Activated T-cell treated with anti-CD3 and anti-CD28 coated beads, Interleukin-2, amount 50 U/mL, for 72 hours (primary cell): ENCODE data around the gene HDDC2. TPM values are rescaled to one million over a fixed set of nuclear protein-coding genes. Genes with fewer than 3 reads are reported as not detected.

Source experiments
- ATAC-seq, 2 donors: fragments of 150-1000 bp; cut with Tn5 transposase; replicated peaks in 1 of 2; 2 replicates each; pipeline ENCODE4 v1.10.0; 2021; ENCODE audit warnings: moderate library complexity in 2 of 2, mild to moderate bottlenecking in 1 of 2
- DNase-seq, 2 donors: peaks; one replicate each; pipeline ENCODE4 v3.0.0; 2021 to 2022; ENCODE audit warnings: mixed read lengths in 1 of 2
- H3K27ac Mint-ChIP-seq: one replicate; pipeline ENCODE4 v1.8.0; 2022; ENCODE audit warnings: mild to moderate bottlenecking, moderate library complexity, mixed read lengths
- H3K27me3 Mint-ChIP-seq: one replicate; pipeline ENCODE4 v1.8.0; 2022; ENCODE audit warnings: low read depth, mixed read lengths
- H3K36me3 Mint-ChIP-seq, 2 donors: one replicate each; pipeline ENCODE4 v1.8.0; 2022; ENCODE audit warnings: mixed read lengths in 2 of 2, mild to moderate bottlenecking in 1 of 2; ENCODE audit not compliant: insufficient read depth in 2 of 2
- H3K4me1 Mint-ChIP-seq: one replicate; pipeline ENCODE4 v1.8.0; 2022; ENCODE audit warnings: low read depth, mixed read lengths
- H3K4me3 Mint-ChIP-seq, 2 donors: one replicate each; pipeline ENCODE4 v1.8.0; 2022; ENCODE audit warnings: mild to moderate bottlenecking in 2 of 2, mixed read lengths in 2 of 2, moderate library complexity in 2 of 2
- H3K9me3 Mint-ChIP-seq, 2 donors: one replicate each; pipeline ENCODE4 v1.8.0; 2022; ENCODE audit warnings: mixed read lengths in 2 of 2
- total RNA-seq, 2 donors: library from RNA; stranded (reverse); gene quantifications; one replicate each; pipeline ENCODE4 v1.2.3, GENCODE V29; 2022

HDDC2 gene, protein sequence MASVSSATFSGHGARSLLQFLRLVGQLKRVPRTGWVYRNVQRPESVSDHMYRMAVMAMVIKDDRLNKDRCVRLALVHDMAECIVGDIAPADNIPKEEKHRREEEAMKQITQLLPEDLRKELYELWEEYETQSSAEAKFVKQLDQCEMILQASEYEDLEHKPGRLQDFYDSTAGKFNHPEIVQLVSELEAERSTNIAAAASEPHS
- total RNA-seq, result 10 to 100 TPM; 68.8 to 92.4 TPM

DNA sequence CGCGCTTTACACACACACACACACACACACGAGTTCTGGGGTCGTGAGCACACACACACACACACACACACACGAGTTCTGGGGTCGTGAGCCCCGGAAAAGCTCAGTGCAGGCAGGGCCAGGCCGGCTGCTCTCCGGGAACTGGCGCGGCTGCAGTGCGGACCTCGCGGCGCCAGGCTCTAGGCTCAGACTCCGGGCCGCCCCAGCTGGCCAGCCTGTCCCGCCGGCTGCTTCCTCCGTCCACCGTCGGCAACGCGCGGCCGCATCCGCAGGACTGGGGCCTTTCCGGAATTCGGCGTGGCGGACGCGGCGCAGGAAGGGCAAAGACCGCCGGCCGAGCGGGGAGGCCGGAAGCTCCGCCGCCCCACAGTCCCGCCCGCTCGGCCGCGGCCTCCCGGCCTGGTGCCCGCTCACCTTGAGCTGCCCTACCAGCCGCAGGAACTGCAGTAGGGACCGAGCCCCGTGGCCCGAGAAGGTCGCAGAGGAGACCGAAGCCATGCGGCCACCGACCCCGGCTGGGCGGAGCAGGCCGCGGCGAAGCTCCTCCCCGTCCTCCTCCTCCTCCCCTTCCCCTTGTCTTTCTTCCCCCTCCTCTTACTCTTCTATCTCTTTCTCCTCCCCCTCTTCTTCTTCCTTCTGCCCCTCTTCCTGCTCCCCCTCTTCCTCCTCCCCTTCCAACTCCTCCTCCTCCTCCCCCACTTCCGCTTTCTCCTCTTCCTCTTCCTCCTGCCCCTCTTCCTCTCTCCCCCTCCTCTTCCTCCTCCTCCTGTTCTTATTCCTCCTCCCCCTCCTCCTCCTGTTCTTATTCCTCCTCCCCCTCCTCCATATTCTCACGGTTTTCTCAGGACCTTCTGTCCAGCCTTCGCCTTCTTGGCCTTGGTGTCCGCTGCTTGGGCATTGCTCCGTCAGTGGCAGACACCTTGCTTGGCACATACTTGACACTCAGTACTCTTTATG, at the start of gene HDDC2:
Gene HDDC2 (minus strand): TSS at position 533 of the 957 bp plus-strand sequence. CDS start 35 bp downstream, at position 498.
- DNase-seq (peak; percentile 61 to 75), ATAC-seq (peak; percentile 82 to 90)
- H3K9me3 Mint-ChIP-seq, result peaks cover 2% of the 10 kb centered on the region in 2 donors
- peak within 1 kb of the TSS; percentile 89 to 98 for H3K4me3 Mint-ChIP-seq
- H3K4me1 Mint-ChIP-seq, result peaks cover 54% of the 10 kb centered on the region
- peaks cover 15 to 36% of the 10 kb centered on the region in 2 donors for H3K36me3 Mint-ChIP-seq
- no peaks in the 10 kb centered on the region for H3K27me3 Mint-ChIP-seq
- H3K27ac Mint-ChIP-seq, result peak within 1 kb of the TSS; percentile 98

DNA sequence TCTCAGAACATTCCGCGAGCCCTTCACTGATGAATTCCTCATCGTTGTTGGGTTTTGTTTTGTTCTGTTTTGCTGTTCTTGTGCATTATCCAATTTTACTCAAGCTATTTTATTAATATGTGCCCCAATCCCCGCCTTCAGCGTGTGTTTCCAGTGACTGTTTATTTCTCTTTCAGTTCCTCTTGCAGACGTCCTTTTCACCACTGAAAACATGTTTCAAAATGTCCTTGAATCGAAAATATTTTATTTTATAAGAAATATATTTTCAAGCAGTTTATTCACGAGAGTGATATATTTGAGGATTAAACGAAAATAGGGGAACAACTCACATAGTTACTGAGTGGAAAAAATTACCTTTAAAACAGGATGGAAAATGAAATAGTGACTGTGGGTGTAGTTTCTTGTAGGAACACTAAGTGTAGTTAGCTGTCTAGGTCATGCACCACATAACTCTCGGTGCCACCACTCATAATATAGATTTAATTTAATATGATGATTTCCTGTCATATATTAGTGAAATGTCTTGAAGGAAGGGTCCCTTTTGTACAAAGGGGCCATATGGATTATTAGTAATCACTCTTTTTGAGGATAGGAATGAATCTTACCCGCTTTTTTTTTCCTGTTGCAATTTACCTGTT, 45.3 kb upstream of the HDDC2 start:
- no peaks in the 10 kb centered on the region for H3K4me1 Mint-ChIP-seq
- ATAC-seq, result no peak
- H3K36me3 Mint-ChIP-seq, result no peaks in the 10 kb centered on the region
- H3K27ac Mint-ChIP-seq, result no peak overlapping the region
- DNase-seq, result no peak
- H3K27me3 Mint-ChIP-seq, result no peaks in the 10 kb centered on the region
- H3K9me3 Mint-ChIP-seq, result no peaks in the 10 kb centered on the region
- H3K4me3 Mint-ChIP-seq, result no peak overlapping the region

DNA sequence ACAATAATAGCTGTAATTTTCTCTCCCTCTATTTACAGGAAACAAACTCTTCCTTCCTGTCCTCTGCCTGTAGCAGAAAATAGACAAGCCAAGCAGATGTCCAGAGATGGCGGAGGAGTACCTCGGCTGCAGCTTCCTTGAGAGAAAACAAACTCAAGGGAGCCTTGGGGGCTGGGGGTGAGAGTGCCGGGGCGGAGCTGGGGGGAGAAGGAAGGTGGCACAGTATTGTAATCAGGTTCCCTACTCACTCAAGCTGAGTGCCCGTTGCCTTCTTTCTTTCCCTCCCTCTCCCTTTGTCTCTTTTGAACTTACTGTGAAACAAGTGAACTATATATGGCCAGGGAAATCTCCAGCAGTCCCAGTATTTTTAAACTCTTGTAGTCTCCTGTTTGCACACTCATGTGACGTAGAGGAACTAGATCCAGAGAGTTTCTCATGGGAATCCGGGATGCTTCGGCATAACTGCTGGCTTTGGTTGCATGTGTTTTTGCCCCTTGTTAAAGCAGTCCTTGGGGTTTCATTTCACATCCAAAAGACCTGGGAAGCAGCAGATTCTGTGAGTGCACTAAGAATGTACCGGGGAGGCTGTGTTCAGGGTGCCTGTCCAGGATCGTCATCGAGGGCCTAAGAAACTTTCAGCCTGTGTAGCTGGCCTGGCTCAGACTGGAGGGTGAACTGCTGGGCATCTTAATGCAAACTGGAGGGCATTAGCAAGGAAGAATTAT, 44.6 kb upstream of the HDDC2 start:
- DNase-seq (no peak), ATAC-seq (no peak)
- Mint-ChIP-seq H3K27ac (no peak overlapping the region), H3K36me3 (no peaks in the 10 kb centered on the region), H3K27me3 (no peaks in the 10 kb centered on the region), H3K4me3 (no peak overlapping the region), H3K9me3 (no peaks in the 10 kb centered on the region), H3K4me1 (no peaks in the 10 kb centered on the region)

DNA sequence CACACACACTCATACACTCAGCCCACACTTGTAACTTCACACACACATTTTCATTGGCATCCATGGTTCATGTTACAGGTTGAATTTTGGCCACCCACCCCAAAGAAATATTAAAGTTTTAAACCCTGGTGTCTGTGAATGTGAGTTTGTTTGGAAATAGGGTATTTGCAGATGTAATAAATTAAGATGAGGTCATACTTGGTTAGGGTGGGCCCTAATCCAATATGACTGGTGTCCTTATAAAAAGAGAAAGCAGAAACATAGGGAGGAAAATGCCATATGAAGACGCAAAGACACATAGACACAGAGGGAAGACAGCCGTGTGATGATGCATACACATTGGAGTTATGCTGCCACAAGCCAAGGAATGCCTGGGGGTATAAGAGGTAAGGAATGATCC, 39.7 kb upstream of the HDDC2 start:
- H3K27me3 Mint-ChIP-seq, result peaks cover 6% of the 10 kb centered on the region
- no peaks in the 10 kb centered on the region for H3K9me3 Mint-ChIP-seq
- no peaks in the 10 kb centered on the region for H3K36me3 Mint-ChIP-seq
- no peak for ATAC-seq
- no peak for DNase-seq
- H3K27ac Mint-ChIP-seq, result no peak overlapping the region
- H3K4me1 Mint-ChIP-seq, result no peaks in the 10 kb centered on the region
- no peak overlapping the region for H3K4me3 Mint-ChIP-seq

DNA sequence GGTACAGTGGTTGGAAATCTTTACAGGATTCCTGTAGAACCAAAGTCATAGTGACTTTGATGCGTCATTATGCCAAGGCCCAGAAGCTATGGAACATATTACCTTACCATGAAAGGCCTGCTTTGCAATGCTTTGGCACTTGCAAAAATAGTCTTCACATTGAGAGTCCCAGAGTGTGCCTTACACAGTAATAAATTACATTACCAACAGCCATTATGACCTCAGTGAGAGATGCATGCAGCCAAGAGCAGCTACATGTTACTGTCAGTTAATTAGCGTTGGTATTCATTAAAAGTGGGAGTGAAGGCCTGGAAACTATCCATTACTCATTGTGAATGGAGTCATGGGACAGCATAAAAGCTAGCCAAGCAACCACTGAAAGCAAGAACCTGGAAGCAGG, 39.2 kb upstream of the HDDC2 start:
- H3K27me3 Mint-ChIP-seq, result peaks cover 10% of the 10 kb centered on the region
- no peak overlapping the region for H3K27ac Mint-ChIP-seq
- H3K9me3 Mint-ChIP-seq, result no peaks in the 10 kb centered on the region
- no peak overlapping the region for H3K4me3 Mint-ChIP-seq
- DNase-seq (no peak), ATAC-seq (no peak)
- no peaks in the 10 kb centered on the region for H3K4me1 Mint-ChIP-seq
- no peaks in the 10 kb centered on the region for H3K36me3 Mint-ChIP-seq

DNA sequence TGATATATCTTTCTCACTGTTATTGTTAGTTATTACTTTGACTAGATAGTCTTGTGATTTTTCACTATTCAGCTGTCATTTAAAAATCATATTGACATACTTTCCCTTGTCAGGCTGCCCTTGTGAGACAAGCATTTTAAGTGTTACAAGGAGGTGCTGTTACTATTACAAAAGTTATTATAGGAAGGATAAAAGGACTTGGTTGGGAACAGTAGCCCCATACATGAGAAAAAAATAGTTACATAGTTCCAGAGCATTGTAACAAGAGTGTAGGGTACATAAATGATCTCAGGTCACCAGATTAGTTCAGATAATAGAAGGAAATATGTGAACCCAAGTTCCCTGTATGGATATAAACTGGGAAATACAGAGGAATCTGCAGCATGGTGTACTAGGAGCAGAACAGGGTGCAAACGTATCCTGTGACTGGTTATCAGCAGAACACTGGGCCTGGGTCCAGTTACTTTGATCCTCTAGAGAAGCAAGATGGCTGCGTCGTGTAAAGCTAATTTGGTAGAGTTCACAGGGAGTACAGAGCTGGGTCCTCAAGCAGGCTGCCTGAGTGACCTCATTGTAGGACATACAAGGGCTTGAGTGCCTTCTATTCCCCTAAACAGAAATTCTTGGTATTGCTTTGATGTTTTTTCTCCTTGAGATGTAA, 38.5 kb upstream of the HDDC2 start:
- no peaks in the 10 kb centered on the region for H3K9me3 Mint-ChIP-seq

DNA sequence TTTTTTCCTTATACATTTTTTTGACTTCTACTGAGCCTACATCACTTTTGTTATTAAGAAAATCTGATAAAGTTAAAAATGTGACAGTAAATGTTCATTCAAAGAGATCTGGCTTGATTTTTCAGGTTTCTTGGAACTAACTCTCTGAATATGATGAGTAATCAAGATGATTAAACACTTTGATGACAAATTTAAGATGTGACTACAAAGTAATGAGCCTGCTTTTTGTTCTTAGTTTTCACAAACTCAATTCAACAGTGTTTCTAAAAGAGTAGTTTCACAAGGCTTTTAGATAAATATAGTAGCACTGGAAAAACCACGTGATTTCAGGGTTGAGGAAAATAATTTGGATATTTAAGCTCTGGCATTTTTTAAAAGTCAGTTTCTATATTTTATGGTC, 37.9 kb upstream of the HDDC2 start:
- no peaks in the 10 kb centered on the region for H3K4me1 Mint-ChIP-seq

More for the DNA sequence above, 38.5 kb upstream of the HDDC2 start:
- H3K4me1 Mint-ChIP-seq, result no peaks in the 10 kb centered on the region
- H3K4me3 Mint-ChIP-seq, result no peak overlapping the region
- no peak for ATAC-seq
- no peak overlapping the region for H3K27ac Mint-ChIP-seq
- DNase-seq, result no peak
- peaks cover 17% of the 10 kb centered on the region for H3K27me3 Mint-ChIP-seq
- H3K36me3 Mint-ChIP-seq, result no peaks in the 10 kb centered on the region

DNA sequence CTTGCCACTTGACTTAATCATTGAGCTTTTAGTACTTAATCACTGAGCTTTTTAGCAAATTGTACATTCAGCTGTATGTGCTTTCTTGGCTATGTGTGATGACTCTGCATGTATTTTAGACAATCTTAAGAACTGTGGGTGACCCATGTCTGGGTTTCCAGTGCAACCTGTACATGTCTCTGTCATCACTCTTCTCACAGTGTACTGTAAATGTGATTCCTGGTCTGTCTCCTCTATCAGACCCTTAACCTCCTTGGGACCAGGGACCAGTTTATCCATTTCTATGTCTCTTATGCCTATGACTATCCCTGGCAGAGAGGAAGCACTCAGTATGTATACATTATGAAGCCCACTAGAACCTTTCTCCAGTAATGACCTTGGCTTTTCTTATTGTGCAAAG, 36.6 kb upstream of the HDDC2 start:
- Mint-ChIP-seq H3K4me1 (no peaks in the 10 kb centered on the region), H3K27me3 (peaks cover 29% of the 10 kb centered on the region), H3K27ac (no peak overlapping the region), H3K4me3 (no peak overlapping the region), H3K9me3 (no peaks in the 10 kb centered on the region), H3K36me3 (no peaks in the 10 kb centered on the region)
- ATAC-seq (no peak), DNase-seq (no peak)

More for the DNA sequence above, 37.9 kb upstream of the HDDC2 start:
- H3K9me3 Mint-ChIP-seq, result no peaks in the 10 kb centered on the region
- H3K4me3 Mint-ChIP-seq, result no peak overlapping the region
- ATAC-seq, result no peak
- no peak for DNase-seq
- H3K36me3 Mint-ChIP-seq, result no peaks in the 10 kb centered on the region
- no peak overlapping the region for H3K27ac Mint-ChIP-seq
- peaks cover 17% of the 10 kb centered on the region for H3K27me3 Mint-ChIP-seq

DNA sequence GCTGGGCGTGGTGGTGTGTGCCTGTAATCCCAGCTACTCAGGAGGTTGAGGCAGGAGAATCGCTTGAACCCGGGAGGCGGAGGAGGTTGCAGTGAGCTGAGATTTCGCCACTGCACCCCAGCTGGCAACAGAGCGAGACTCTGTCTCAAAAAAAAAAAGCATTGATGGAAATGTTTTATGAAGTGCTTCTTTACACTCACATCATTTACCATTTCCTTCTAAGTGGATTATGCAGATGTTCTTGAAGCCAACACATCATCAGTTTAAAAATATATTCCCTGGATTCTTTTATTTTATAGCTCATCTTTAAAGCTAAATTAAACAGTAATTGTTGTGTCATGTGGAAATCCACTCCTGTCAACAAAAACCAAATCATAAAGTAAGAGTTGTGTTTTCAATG, 35.9 kb upstream of the HDDC2 start:
- Mint-ChIP-seq H3K4me1 (no peaks in the 10 kb centered on the region), H3K27ac (no peak overlapping the region), H3K36me3 (no peaks in the 10 kb centered on the region), H3K27me3 (peaks cover 36% of the 10 kb centered on the region), H3K4me3 (no peak overlapping the region), H3K9me3 (no peaks in the 10 kb centered on the region)
- DNase-seq (no peak), ATAC-seq (no peak)

DNA sequence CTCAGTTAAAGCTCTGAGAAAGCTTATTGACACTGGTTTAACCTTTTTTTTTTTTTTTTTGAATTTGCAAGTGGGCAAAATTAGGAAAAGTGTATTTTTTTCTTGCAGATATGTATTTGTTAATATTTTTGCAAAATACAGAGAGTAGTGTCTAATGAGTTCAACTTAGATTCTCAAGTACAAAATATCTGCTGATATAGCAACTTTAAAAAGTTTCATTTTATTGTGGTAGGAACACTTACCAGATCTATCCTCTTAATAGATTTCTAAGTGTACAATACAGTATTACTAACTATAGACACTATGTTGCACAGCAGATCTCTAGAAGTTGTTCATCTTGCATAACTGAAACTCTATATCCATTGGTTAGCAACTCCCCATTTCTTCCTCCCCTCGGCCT, 30.9 kb upstream of the HDDC2 start:
- Mint-ChIP-seq H3K27me3 (peaks cover 53% of the 10 kb centered on the region), H3K9me3 (no peaks in the 10 kb centered on the region), H3K27ac (no peak overlapping the region), H3K4me3 (no peak overlapping the region), H3K4me1 (no peaks in the 10 kb centered on the region), H3K36me3 (no peaks in the 10 kb centered on the region)
- no peak for ATAC-seq
- no peak for DNase-seq

DNA sequence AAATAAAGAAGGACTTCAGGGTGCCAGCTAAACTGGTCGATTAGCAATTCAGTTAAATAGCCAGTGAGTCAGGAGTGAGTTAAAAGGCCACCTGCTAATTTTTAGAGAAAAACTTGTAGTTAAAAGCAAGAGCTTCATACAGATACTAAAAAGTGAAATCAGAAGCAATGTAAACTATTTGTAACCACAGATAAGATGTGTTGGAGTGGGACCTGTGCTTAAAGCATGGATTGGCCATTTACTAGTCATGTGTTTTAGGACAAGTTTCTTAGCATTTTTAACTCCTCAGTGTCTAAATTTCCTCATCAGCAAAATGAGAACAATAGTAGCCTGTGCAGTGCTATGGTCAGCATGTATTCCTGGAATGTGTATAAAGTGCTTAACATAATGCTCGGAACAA, 23.8 kb upstream of the HDDC2 start:
- Mint-ChIP-seq H3K9me3 (no peaks in the 10 kb centered on the region), H3K27ac (no peak overlapping the region), H3K36me3 (no peaks in the 10 kb centered on the region), H3K4me3 (no peak overlapping the region), H3K4me1 (no peaks in the 10 kb centered on the region), H3K27me3 (peaks cover 17% of the 10 kb centered on the region)
- ATAC-seq, result no peak
- no peak for DNase-seq

DNA sequence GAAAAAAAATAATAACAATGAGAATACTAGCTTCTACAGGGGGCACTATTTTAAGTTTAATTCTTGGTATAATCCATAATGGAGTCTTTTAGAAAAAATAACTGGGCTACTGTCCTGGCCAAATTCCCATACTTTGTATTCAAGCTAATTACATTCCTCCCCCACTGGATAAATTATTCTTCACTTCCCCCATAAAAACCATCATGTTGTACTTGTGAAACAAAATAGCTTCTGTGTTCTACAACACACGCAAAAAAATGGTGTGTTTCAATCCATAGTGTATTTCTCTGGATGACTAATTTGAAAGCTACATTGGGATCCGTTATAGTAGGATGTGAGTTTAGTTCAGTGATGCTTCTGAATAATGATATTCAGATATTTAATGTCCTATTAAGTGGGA, 21.6 kb upstream of the HDDC2 start:
- Mint-ChIP-seq H3K36me3 (no peaks in the 10 kb centered on the region), H3K27ac (no peak overlapping the region), H3K9me3 (no peaks in the 10 kb centered on the region), H3K4me1 (no peaks in the 10 kb centered on the region), H3K27me3 (peaks cover 9% of the 10 kb centered on the region), H3K4me3 (no peak overlapping the region)
- DNase-seq (no peak), ATAC-seq (no peak)
